ENCODE measurements around the gene MTERF1. TPM values are rescaled to one million over a fixed set of nuclear protein-coding genes. Genes with fewer than 3 reads are reported as not detected.

MTERF1 gene, protein sequence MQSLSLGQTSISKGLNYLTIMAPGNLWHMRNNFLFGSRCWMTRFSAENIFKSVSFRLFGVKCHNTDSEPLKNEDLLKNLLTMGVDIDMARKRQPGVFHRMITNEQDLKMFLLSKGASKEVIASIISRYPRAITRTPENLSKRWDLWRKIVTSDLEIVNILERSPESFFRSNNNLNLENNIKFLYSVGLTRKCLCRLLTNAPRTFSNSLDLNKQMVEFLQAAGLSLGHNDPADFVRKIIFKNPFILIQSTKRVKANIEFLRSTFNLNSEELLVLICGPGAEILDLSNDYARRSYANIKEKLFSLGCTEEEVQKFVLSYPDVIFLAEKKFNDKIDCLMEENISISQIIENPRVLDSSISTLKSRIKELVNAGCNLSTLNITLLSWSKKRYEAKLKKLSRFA
- polyA plus RNA-seq (2013) = 5.9 and 6.1 TPM in 2 replicates

DNA sequence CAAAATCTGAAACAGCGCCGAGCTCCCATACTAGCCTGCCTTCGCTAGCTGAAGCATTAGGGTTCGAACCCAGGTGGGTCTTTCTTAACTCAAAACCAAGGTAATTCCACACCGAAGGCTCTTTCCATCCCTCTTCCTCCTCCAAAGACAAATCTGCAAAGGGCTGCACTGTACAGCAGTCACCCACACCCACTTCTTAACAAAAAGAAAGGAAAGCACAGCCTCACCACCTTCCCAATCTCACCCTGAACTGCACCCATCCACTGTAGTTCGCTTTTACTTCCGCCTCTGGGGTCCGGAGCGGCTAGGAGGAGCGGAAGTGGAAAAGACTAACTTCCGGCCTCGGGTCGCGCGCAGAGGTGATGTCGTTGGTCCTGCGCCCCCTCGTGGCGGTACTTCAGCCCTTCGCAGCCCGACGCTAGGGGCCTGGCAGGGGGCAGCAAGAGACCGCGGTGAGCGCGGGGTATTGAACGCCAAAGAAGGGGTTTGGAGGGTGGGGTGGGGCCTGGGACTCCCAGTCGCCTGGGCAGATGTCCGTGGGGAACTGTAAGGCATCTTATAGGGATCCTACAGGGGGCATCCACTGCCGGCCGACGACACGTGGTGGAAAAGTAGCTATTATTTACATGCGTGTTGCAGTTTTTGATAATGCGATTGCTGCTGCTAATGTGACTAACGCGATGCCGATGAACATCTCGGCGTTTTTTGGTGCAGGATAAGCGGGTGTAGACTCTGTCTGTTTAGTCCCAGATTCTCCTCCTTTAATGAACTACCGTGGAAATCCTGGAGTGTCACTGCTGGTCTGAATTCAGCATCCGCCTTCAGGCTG lies at the start of gene MTERF1:
Gene MTERF1, minus strand, starts transcription at position 290 of the 829 bp plus-strand sequence. CDS start 619 bp downstream, outside the sequence.
- peak within 1 kb of the TSS; percentile 71 for H2AFZ ChIP-seq (ENCODE audit: insufficient read depth, low read length, poor library complexity)
- no peak within 1 kb of the TSS for H3K14ac ChIP-seq (ENCODE audit: low read length)
- peak within 1 kb of the TSS; percentile 72 for H3K4me2 ChIP-seq (ENCODE audit: low read length)
- peak within 1 kb of the TSS; percentile 23 for H3K4ac ChIP-seq (ENCODE audit: low read depth, low read length)
- peak within 1 kb of the TSS; percentile 81 for H3K4me3 ChIP-seq (ENCODE audit: low read depth, low read length)
- H3K4me1 ChIP-seq (ENCODE audit: control insufficient read depth in 1 of 2, insufficient read depth in 2 of 2, low read length in 2 of 2) = no peaks in the 10 kb centered on the region
- peak within 1 kb of the TSS; percentile 92 for H4K8ac ChIP-seq (ENCODE audit: low read depth, low read length)
- H4K12ac ChIP-seq (ENCODE audit: low read depth, low read length) = peak within 1 kb of the TSS; percentile 78
- no peak within 1 kb of the TSS for H2AK5ac ChIP-seq (ENCODE audit: low read length)
- no peaks in the 10 kb centered on the region for H3K9me3 ChIP-seq (ENCODE audit: insufficient read depth, low read depth, low read length)
- H4K91ac ChIP-seq (ENCODE audit: low read depth, low read length) = peak within 1 kb of the TSS; percentile 15
- H2BK120ac ChIP-seq (ENCODE audit: insufficient read depth, low read length, poor library complexity) = no peak within 1 kb of the TSS
- peak within 1 kb of the TSS; percentile 33 for H3K18ac ChIP-seq (ENCODE audit: low read length)
- no peak within 1 kb of the TSS for H3K27ac ChIP-seq (ENCODE audit: low read depth, low read length)
- no peak within 1 kb of the TSS for H2BK12ac ChIP-seq (ENCODE audit: low read length)
- H3K23ac ChIP-seq (ENCODE audit: low read length) = no peak within 1 kb of the TSS
- peak within 1 kb of the TSS; percentile 80 for H3K9ac ChIP-seq (ENCODE audit: low read length)
- H3K79me1 ChIP-seq (ENCODE audit: low read length) = no peaks in the 10 kb centered on the region
- no peak within 1 kb of the TSS for H2BK5ac ChIP-seq (ENCODE audit: low read depth, low read length, poor library complexity)
- H3K27me3 ChIP-seq (ENCODE audit: insufficient read depth, low read length) = no peaks in the 10 kb centered on the region
- no CpG with 5 or more reads among the region's 43 CpGs for WGBS (ENCODE audit: extremely low coverage, insufficient coverage, insufficient read length)
- peak; percentile 79 to 97 for DNase-seq
- no peaks in the 10 kb centered on the region for H3K79me2 ChIP-seq (ENCODE audit: control insufficient read depth, insufficient read depth, low read length, poor library complexity)
- H3K36me3 ChIP-seq (ENCODE audit: control insufficient read depth in 1 of 2, insufficient read depth in 2 of 2, low read length in 2 of 2) = peaks cover 0 to 2% of the 10 kb centered on the region in 2 experiments

DNA sequence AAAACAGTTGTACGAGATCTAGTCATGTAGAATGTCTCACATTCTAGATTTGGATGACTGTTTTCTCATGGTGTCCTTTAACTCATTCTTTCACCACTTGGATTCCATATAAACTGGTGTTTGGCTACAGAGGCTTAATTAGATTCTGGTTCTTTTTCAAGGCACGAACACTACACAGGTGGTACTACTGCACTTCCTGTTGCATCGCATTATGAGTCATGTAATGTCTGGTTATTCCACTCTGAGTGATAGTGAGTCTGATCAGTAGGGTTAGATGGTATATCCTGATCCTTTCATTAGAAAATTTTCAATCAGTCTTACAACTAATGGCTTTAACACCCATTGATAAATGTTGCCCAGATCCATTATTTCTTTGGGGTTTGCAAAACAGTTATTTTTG lies 49.0 kb upstream of the MTERF1 start:
- Histone ChIP-seq H4K91ac (ENCODE audit: low read depth, low read length) (no peak overlapping the region), H3K18ac (ENCODE audit: low read length) (no peak overlapping the region), H3K23ac (ENCODE audit: low read length) (no peak overlapping the region), H3K4me2 (ENCODE audit: low read length) (no peak overlapping the region), H3K4me1 (ENCODE audit: control insufficient read depth in 1 of 2, insufficient read depth in 2 of 2, low read length in 2 of 2) (no peaks in the 10 kb centered on the region), H2BK120ac (ENCODE audit: insufficient read depth, low read length, poor library complexity) (no peak overlapping the region), H4K8ac (ENCODE audit: low read depth, low read length) (no peak overlapping the region), H2AFZ (ENCODE audit: insufficient read depth, low read length, poor library complexity) (no peak overlapping the region), H3K36me3 (ENCODE audit: control insufficient read depth in 1 of 2, insufficient read depth in 2 of 2, low read length in 2 of 2) (no peaks in the 10 kb centered on the region), H2BK5ac (ENCODE audit: low read depth, low read length, poor library complexity) (no peak overlapping the region), H3K9ac (ENCODE audit: low read length) (no peak overlapping the region), H3K14ac (ENCODE audit: low read length) (no peak overlapping the region), H3K4me3 (ENCODE audit: low read depth, low read length) (no peak overlapping the region), H3K27ac (ENCODE audit: low read depth, low read length) (no peak overlapping the region), H3K79me2 (ENCODE audit: control insufficient read depth, insufficient read depth, low read length, poor library complexity) (no peaks in the 10 kb centered on the region), H2AK5ac (ENCODE audit: low read length) (no peak overlapping the region), H3K27me3 (ENCODE audit: insufficient read depth, low read length) (no peaks in the 10 kb centered on the region), H2BK12ac (ENCODE audit: low read length) (no peak overlapping the region), H4K12ac (ENCODE audit: low read depth, low read length) (no peak overlapping the region), H3K79me1 (ENCODE audit: low read length) (no peaks in the 10 kb centered on the region), H3K4ac (ENCODE audit: low read depth, low read length) (no peak overlapping the region), H3K9me3 (ENCODE audit: insufficient read depth, low read depth, low read length) (no peaks in the 10 kb centered on the region)
- WGBS (ENCODE audit: extremely low coverage, insufficient coverage, insufficient read length) = no CpG with 5 or more reads among the region's 3 CpGs
- DNase-seq = no peak

DNA sequence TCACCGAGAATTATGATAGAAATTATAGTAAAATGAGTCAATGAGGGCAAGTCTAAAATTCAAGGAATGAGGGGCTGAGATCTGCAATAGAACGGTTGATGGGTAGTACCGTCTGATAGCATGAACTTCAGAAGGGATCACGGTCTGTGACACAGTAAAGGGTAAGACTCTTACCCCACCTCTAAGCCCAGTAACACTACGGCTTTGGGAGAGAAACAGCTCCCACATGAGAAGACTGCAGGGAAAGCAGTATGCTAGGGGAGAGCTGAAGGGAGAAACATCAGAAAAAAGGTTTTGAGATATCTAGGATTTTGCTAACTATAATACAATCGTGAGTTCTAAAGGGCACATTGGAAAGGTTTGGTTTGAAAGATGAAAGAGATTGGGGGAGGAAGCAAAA lies 47.4 kb upstream of the MTERF1 start:
- no peaks in the 10 kb centered on the region for H3K4me1 ChIP-seq (ENCODE audit: control insufficient read depth in 1 of 2, insufficient read depth in 2 of 2, low read length in 2 of 2)

DNA sequence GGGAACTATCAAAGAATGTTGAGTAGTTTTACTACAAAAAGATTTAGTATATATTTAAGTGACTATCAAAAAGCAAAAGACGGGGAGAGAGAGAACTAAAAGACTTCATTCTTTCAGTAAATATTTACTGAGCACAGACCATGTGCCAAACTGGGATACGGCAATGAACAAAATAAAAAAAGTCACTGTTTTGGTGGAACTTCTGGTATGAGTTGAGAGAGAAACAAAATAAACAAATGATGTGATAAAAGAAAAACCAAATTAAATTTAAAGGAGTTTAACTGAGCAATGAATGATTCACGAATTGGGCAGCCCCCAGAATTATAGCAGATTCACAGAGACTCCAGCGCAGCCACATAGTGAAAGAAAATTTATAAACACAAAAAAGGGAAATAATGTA lies 42.4 kb upstream of the MTERF1 start:
- H2BK5ac ChIP-seq (ENCODE audit: low read depth, low read length, poor library complexity) = no peak overlapping the region
- no peak overlapping the region for H4K91ac ChIP-seq (ENCODE audit: low read depth, low read length)
- DNase-seq = no peak
- H3K9me3 ChIP-seq (ENCODE audit: insufficient read depth, low read depth, low read length) = no peaks in the 10 kb centered on the region
- no peaks in the 10 kb centered on the region for H3K79me2 ChIP-seq (ENCODE audit: control insufficient read depth, insufficient read depth, low read length, poor library complexity)
- H3K79me1 ChIP-seq (ENCODE audit: low read length) = no peaks in the 10 kb centered on the region
- H4K12ac ChIP-seq (ENCODE audit: low read depth, low read length) = no peak overlapping the region
- no CpG with 5 or more reads among the region's 4 CpGs for WGBS (ENCODE audit: extremely low coverage, insufficient coverage, insufficient read length)
- no peak overlapping the region for H3K18ac ChIP-seq (ENCODE audit: low read length)
- H3K36me3 ChIP-seq (ENCODE audit: control insufficient read depth in 1 of 2, insufficient read depth in 2 of 2, low read length in 2 of 2) = no peaks in the 10 kb centered on the region
- H3K27me3 ChIP-seq (ENCODE audit: insufficient read depth, low read length) = no peaks in the 10 kb centered on the region
- no peak overlapping the region for H3K23ac ChIP-seq (ENCODE audit: low read length)
- no peak overlapping the region for H3K4ac ChIP-seq (ENCODE audit: low read depth, low read length)
- H2BK12ac ChIP-seq (ENCODE audit: low read length) = no peak overlapping the region
- no peak overlapping the region for H2AFZ ChIP-seq (ENCODE audit: insufficient read depth, low read length, poor library complexity)
- H3K4me3 ChIP-seq (ENCODE audit: low read depth, low read length) = no peak overlapping the region
- H4K8ac ChIP-seq (ENCODE audit: low read depth, low read length) = no peak overlapping the region
- H3K27ac ChIP-seq (ENCODE audit: low read depth, low read length) = no peak overlapping the region
- no peak overlapping the region for H3K14ac ChIP-seq (ENCODE audit: low read length)
- H2BK120ac ChIP-seq (ENCODE audit: insufficient read depth, low read length, poor library complexity) = no peak overlapping the region
- no peak overlapping the region for H3K4me2 ChIP-seq (ENCODE audit: low read length)
- H3K4me1 ChIP-seq (ENCODE audit: control insufficient read depth in 1 of 2, insufficient read depth in 2 of 2, low read length in 2 of 2) = no peaks in the 10 kb centered on the region
- H2AK5ac ChIP-seq (ENCODE audit: low read length) = no peak overlapping the region
- H3K9ac ChIP-seq (ENCODE audit: low read length) = no peak overlapping the region

More for the DNA sequence above, 47.4 kb upstream of the MTERF1 start:
- H4K91ac ChIP-seq (ENCODE audit: low read depth, low read length) = no peak overlapping the region
- DNase-seq = no peak
- H3K27me3 ChIP-seq (ENCODE audit: insufficient read depth, low read length) = no peaks in the 10 kb centered on the region
- no peak overlapping the region for H3K27ac ChIP-seq (ENCODE audit: low read depth, low read length)
- no peaks in the 10 kb centered on the region for H3K36me3 ChIP-seq (ENCODE audit: control insufficient read depth in 1 of 2, insufficient read depth in 2 of 2, low read length in 2 of 2)
- no peak overlapping the region for H3K23ac ChIP-seq (ENCODE audit: low read length)
- no peak overlapping the region for H2AK5ac ChIP-seq (ENCODE audit: low read length)
- H4K8ac ChIP-seq (ENCODE audit: low read depth, low read length) = no peak overlapping the region
- H2BK120ac ChIP-seq (ENCODE audit: insufficient read depth, low read length, poor library complexity) = no peak overlapping the region
- no peak overlapping the region for H2AFZ ChIP-seq (ENCODE audit: insufficient read depth, low read length, poor library complexity)
- H3K4me2 ChIP-seq (ENCODE audit: low read length) = no peak overlapping the region
- H3K9ac ChIP-seq (ENCODE audit: low read length) = no peak overlapping the region
- H2BK12ac ChIP-seq (ENCODE audit: low read length) = no peak overlapping the region
- no peak overlapping the region for H3K14ac ChIP-seq (ENCODE audit: low read length)
- no peak overlapping the region for H3K4me3 ChIP-seq (ENCODE audit: low read depth, low read length)
- H2BK5ac ChIP-seq (ENCODE audit: low read depth, low read length, poor library complexity) = no peak overlapping the region
- no peak overlapping the region for H4K12ac ChIP-seq (ENCODE audit: low read depth, low read length)
- H3K18ac ChIP-seq (ENCODE audit: low read length) = no peak overlapping the region
- WGBS (ENCODE audit: extremely low coverage, insufficient coverage, insufficient read length) = no CpG with 5 or more reads among the region's 6 CpGs
- no peak overlapping the region for H3K4ac ChIP-seq (ENCODE audit: low read depth, low read length)
- no peaks in the 10 kb centered on the region for H3K79me2 ChIP-seq (ENCODE audit: control insufficient read depth, insufficient read depth, low read length, poor library complexity)
- no peaks in the 10 kb centered on the region for H3K79me1 ChIP-seq (ENCODE audit: low read length)
- no peaks in the 10 kb centered on the region for H3K9me3 ChIP-seq (ENCODE audit: insufficient read depth, low read depth, low read length)
